ENCODE data around the gene KIF21A. TPM values are rescaled to one million over a fixed set of nuclear protein-coding genes. Genes with fewer than 3 reads are reported as not detected.
A peak's percentile ranks its signal among the peaks of the same experiment; 100 is the strongest.

The KIF21A gene
- total RNA-seq, 5 donors from 2014 or later (not counting 1 experiment from before 2014, with no cell fraction given): 9.9 to 19.6 (median 13.2) TPM

GRCh38 chr12:39451977-39452376 lies 9.1 kb upstream of the KIF21A start:
- no CpG with 5 or more reads among the region's 1 CpG for WGBS (ENCODE audit: insufficient coverage)
- CTCF ChIA-PET: no interaction called here

GRCh38 chr12:39448038-39448437 lies 5.1 kb upstream of the KIF21A start:
- H3K4me1 ChIP-seq (ENCODE audit: control insufficient read depth in 1 of 2, extremely low read depth in 1 of 2, insufficient read depth in 2 of 2, low read length in 2 of 2): peaks cover 0 to 5% of the 10 kb centered on the region in 2 experiments
- no peaks in the 10 kb centered on the region for H3K27me3 Mint-ChIP-seq
- peaks cover 4 to 6% (median 6%) of the 10 kb centered on the region in 3 donors for H3K4me1 Mint-ChIP-seq
- no peaks in the 10 kb centered on the region for H3K27me3 ChIP-seq (replicated peaks in 1 of 2; ENCODE audit: control insufficient read depth in 2 of 2, extremely low read depth in 1 of 2, insufficient read depth in 2 of 2, low read length in 1 of 2)
- H3K27ac ChIP-seq (ENCODE audit: low read length): no peak overlapping the region
- H3K9me3 ChIP-seq: no peaks in the 10 kb centered on the region
- H3K4me3 Mint-ChIP-seq: no peak overlapping the region
- H3K27ac Mint-ChIP-seq: no peak overlapping the region
- no peak for ATAC-seq (replicated peaks in 1 of 4)
- no peak overlapping the region for H3K4me3 ChIP-seq (ENCODE audit: control insufficient read depth in 1 of 2, extremely low read depth in 1 of 2, low read length in 1 of 2)
- H3K36me3 ChIP-seq (ENCODE audit: control insufficient read depth in 2 of 2, extremely low read depth in 1 of 2, insufficient read depth in 1 of 2, low read length in 1 of 2): no peaks in the 10 kb centered on the region
- H3K36me3 Mint-ChIP-seq: no peaks in the 10 kb centered on the region
- no peak for DNase-seq
- no peaks in the 10 kb centered on the region for H3K9me3 Mint-ChIP-seq
- ChIA-PET POLR2A (no interaction called here), CTCF (no interaction called here)

More at GRCh38 chr12:39451977-39452376, 9.1 kb upstream of the KIF21A start:
- H3K36me3 ChIP-seq (ENCODE audit: control insufficient read depth in 2 of 2, extremely low read depth in 1 of 2, insufficient read depth in 1 of 2, low read length in 1 of 2): no peaks in the 10 kb centered on the region
- H3K27ac ChIP-seq (ENCODE audit: low read length): no peak overlapping the region
- ATAC-seq (replicated peaks in 1 of 4) (no peak), DNase-seq (no peak)
- no peak overlapping the region for H3K4me3 ChIP-seq (ENCODE audit: control insufficient read depth in 1 of 2, extremely low read depth in 1 of 2, low read length in 1 of 2)
- no peaks in the 10 kb centered on the region for H3K27me3 ChIP-seq (replicated peaks in 1 of 2; ENCODE audit: control insufficient read depth in 2 of 2, extremely low read depth in 1 of 2, insufficient read depth in 2 of 2, low read length in 1 of 2)
- POLR2A ChIA-PET: interaction anchor here in 1 of 2 donors (0.6 kb wide), 1 partner anchor 8 kb away, joined by 3 read pairs; no protein-coding TSS in a partner anchor
- no peak overlapping the region for H3K27ac Mint-ChIP-seq
- no peaks in the 10 kb centered on the region for H3K9me3 ChIP-seq
- H3K36me3 Mint-ChIP-seq: no peaks in the 10 kb centered on the region
- no peaks in the 10 kb centered on the region for H3K9me3 Mint-ChIP-seq
- H3K4me1 ChIP-seq (ENCODE audit: control insufficient read depth in 1 of 2, extremely low read depth in 1 of 2, insufficient read depth in 2 of 2, low read length in 2 of 2): no peaks in the 10 kb centered on the region
- H3K4me3 Mint-ChIP-seq: no peak overlapping the region
- no peaks in the 10 kb centered on the region for H3K27me3 Mint-ChIP-seq
- no peaks in the 10 kb centered on the region for H3K4me1 Mint-ChIP-seq

- Mint-ChIP-seq H3K9me3 (no peaks in the 10 kb centered on the region), H3K4me3 (peak overlapping the region; percentile 81 to 96 (median 85)), H3K4me1 (peaks cover 13 to 23% (median 22%) of the 10 kb centered on the region in 3 donors), H3K27ac (peak overlapping the region; percentile 93 to 94), H3K36me3 (no peaks in the 10 kb centered on the region), H3K27me3 (peaks cover 0 to 3% of the 10 kb centered on the region in 2 donors)
- peak in 1 of 35 experiments; percentile 8 for DNase-seq
- ChIA-PET POLR2A (interaction anchor here in 1 of 2 donors (0.6 kb wide), 1 partner anchor 8 kb away, joined by 3 read pairs; no protein-coding TSS in a partner anchor), CTCF (interaction anchor here in 1 of 2 donors (0.8 to 1.8 kb wide), 3 partner anchors 12 to 176 kb away, joined by 3 to 6 read pairs (median 5); partner anchors contain the start of gene ABCD2)
- Histone ChIP-seq H3K4me3 (ENCODE audit: control insufficient read depth in 1 of 2, extremely low read depth in 1 of 2, low read length in 1 of 2) (peak overlapping the region in 1 of 2 donors; percentile 66), H3K27ac (ENCODE audit: low read length) (peak overlapping the region; percentile 78), H3K4me1 (ENCODE audit: control insufficient read depth in 1 of 2, extremely low read depth in 1 of 2, insufficient read depth in 2 of 2, low read length in 2 of 2) (peaks cover 0 to 12% of the 10 kb centered on the region in 2 experiments), H3K36me3 (ENCODE audit: control insufficient read depth in 2 of 2, extremely low read depth in 1 of 2, insufficient read depth in 1 of 2, low read length in 1 of 2) (no peaks in the 10 kb centered on the region), H3K27me3 (replicated peaks in 1 of 2; ENCODE audit: control insufficient read depth in 2 of 2, extremely low read depth in 1 of 2, insufficient read depth in 2 of 2, low read length in 1 of 2) (no peaks in the 10 kb centered on the region), H3K9me3 (no peaks in the 10 kb centered on the region)
- no peak for ATAC-seq (replicated peaks in 1 of 4)
These were observed 949 bp upstream of the KIF21A start for GRCh38 chr12:39443929-39444209.

GRCh38 chr12:39442831-39443080 lies 164 bp downstream of the KIF21A start:
- DNase-seq: no peak
- peak overlapping the region; percentile 95 to 96 (median 95) for H3K4me3 Mint-ChIP-seq
- no peaks in the 10 kb centered on the region for H3K9me3 Mint-ChIP-seq
- ChIA-PET CTCF (interaction anchor here in 1 of 2 donors (0.6 to 1.8 kb wide), 3 partner anchors 45 to 178 kb away, joined by 3 to 6 read pairs (median 3); partner anchors contain the start of gene ABCD2), POLR2A (interaction anchor here in 1 of 2 donors (1.0 kb wide), 1 partner anchor 71 kb away, joined by 3 read pairs; no protein-coding TSS in a partner anchor)
- H3K9me3 ChIP-seq: no peaks in the 10 kb centered on the region
- peak in 3 of 4 experiments; percentile 29 to 44 (median 32) for ATAC-seq (replicated peaks in 1 of 4)
- WGBS (ENCODE audit: insufficient coverage): under 1% methylated on average over 34 of the region's 34 CpGs
- H3K27ac Mint-ChIP-seq: no peak overlapping the region
- H3K4me1 ChIP-seq (ENCODE audit: control insufficient read depth in 1 of 2, extremely low read depth in 1 of 2, insufficient read depth in 2 of 2, low read length in 2 of 2): peaks cover 0 to 12% of the 10 kb centered on the region in 2 experiments
- no peaks in the 10 kb centered on the region for H3K36me3 ChIP-seq (ENCODE audit: control insufficient read depth in 2 of 2, extremely low read depth in 1 of 2, insufficient read depth in 1 of 2, low read length in 1 of 2)
- H3K27me3 Mint-ChIP-seq: peaks cover 0 to 3% of the 10 kb centered on the region in 2 donors
- H3K36me3 Mint-ChIP-seq: no peaks in the 10 kb centered on the region
- no peak overlapping the region for H3K27ac ChIP-seq (ENCODE audit: low read length)
- H3K4me3 ChIP-seq (ENCODE audit: control insufficient read depth in 1 of 2, extremely low read depth in 1 of 2, low read length in 1 of 2): peak overlapping the region; percentile 45 to 66
- peaks cover 13 to 23% (median 22%) of the 10 kb centered on the region in 3 donors for H3K4me1 Mint-ChIP-seq
- no peaks in the 10 kb centered on the region for H3K27me3 ChIP-seq (replicated peaks in 1 of 2; ENCODE audit: control insufficient read depth in 2 of 2, extremely low read depth in 1 of 2, insufficient read depth in 2 of 2, low read length in 1 of 2)

GRCh38 chr12:39441963-39442830 lies 723 bp downstream of the KIF21A start:
- ATAC-seq (replicated peaks in 1 of 4) (no peak), DNase-seq (peak in 22 of 35 experiments; percentile 0 to 50 (median 9))
- Histone ChIP-seq H3K36me3 (ENCODE audit: control insufficient read depth in 2 of 2, extremely low read depth in 1 of 2, insufficient read depth in 1 of 2, low read length in 1 of 2) (no peaks in the 10 kb centered on the region), H3K27ac (ENCODE audit: low read length) (no peak overlapping the region), H3K9me3 (no peaks in the 10 kb centered on the region), H3K4me1 (ENCODE audit: control insufficient read depth in 1 of 2, extremely low read depth in 1 of 2, insufficient read depth in 2 of 2, low read length in 2 of 2) (peaks cover 0 to 12% of the 10 kb centered on the region in 2 experiments), H3K27me3 (replicated peaks in 1 of 2; ENCODE audit: control insufficient read depth in 2 of 2, extremely low read depth in 1 of 2, insufficient read depth in 2 of 2, low read length in 1 of 2) (no peaks in the 10 kb centered on the region), H3K4me3 (ENCODE audit: control insufficient read depth in 1 of 2, extremely low read depth in 1 of 2, low read length in 1 of 2) (peak overlapping the region; percentile 45 to 66)
- ChIA-PET POLR2A (interaction anchor here in 1 of 2 donors (0.6 to 1.0 kb wide), 2 partner anchors 70 to 422 kb away, joined by 3 read pairs; no protein-coding TSS in a partner anchor), CTCF (interaction anchor here in 1 of 2 donors (0.6 to 1.8 kb wide), 2 partner anchors 177 to 178 kb away, joined by 3 to 6 read pairs; partner anchors contain the start of gene ABCD2)
- Mint-ChIP-seq H3K4me1 (peaks cover 13 to 23% (median 22%) of the 10 kb centered on the region in 3 donors), H3K9me3 (no peaks in the 10 kb centered on the region), H3K27ac (peak overlapping the region; percentile 89 to 92), H3K4me3 (peak overlapping the region; percentile 95 to 96 (median 95)), H3K27me3 (peaks cover 0 to 3% of the 10 kb centered on the region in 2 donors), H3K36me3 (no peaks in the 10 kb centered on the region)
- WGBS (ENCODE audit: insufficient coverage): 4% methylated on average over 47 of the region's 49 CpGs

GRCh38 chr12:39441189-39441962 lies 1.5 kb downstream of the KIF21A start:
- H3K36me3 Mint-ChIP-seq: no peaks in the 10 kb centered on the region
- Histone ChIP-seq H3K4me1 (ENCODE audit: control insufficient read depth in 1 of 2, extremely low read depth in 1 of 2, insufficient read depth in 2 of 2, low read length in 2 of 2) (peaks cover 0 to 12% of the 10 kb centered on the region in 2 experiments), H3K4me3 (ENCODE audit: control insufficient read depth in 1 of 2, extremely low read depth in 1 of 2, low read length in 1 of 2) (no peak overlapping the region), H3K36me3 (ENCODE audit: control insufficient read depth in 2 of 2, extremely low read depth in 1 of 2, insufficient read depth in 1 of 2, low read length in 1 of 2) (no peaks in the 10 kb centered on the region), H3K27me3 (replicated peaks in 1 of 2; ENCODE audit: control insufficient read depth in 2 of 2, extremely low read depth in 1 of 2, insufficient read depth in 2 of 2, low read length in 1 of 2) (no peaks in the 10 kb centered on the region), H3K27ac (ENCODE audit: low read length) (no peak overlapping the region), H3K9me3 (no peaks in the 10 kb centered on the region)
- WGBS (ENCODE audit: insufficient coverage): 80% methylated on average over 2 of the region's 5 CpGs
- H3K27ac Mint-ChIP-seq: no peak overlapping the region
- CTCF ChIA-PET: no interaction called here
- peak overlapping the region; percentile 95 to 96 (median 95) for H3K4me3 Mint-ChIP-seq
- H3K27me3 Mint-ChIP-seq: peaks cover 0 to 3% of the 10 kb centered on the region in 2 donors
- POLR2A ChIA-PET: interaction anchor here in 1 of 2 donors (0.6 kb wide), 1 partner anchor 423 kb away, joined by 3 read pairs; no protein-coding TSS in a partner anchor
- H3K9me3 Mint-ChIP-seq: no peaks in the 10 kb centered on the region
- DNase-seq (no peak), ATAC-seq (replicated peaks in 1 of 4) (no peak)
- peaks cover 13 to 23% (median 22%) of the 10 kb centered on the region in 3 donors for H3K4me1 Mint-ChIP-seq
